ENCODE measurements around the gene SGCG.
"Not testable (repeated sequence)": the region's sequence is repeated elsewhere in the genome, so short reads cannot be mapped to it uniquely, and the experiment has no call there.

SGCG gene

GRCh38 chr13:23180711-23181110, at the start of gene SGCG:
TSS of gene SGCG (plus strand) at chr13:23180979. CDS start at chr13:23203695, 22,716 bp downstream.
- H3K9me3 Mint-ChIP-seq (ENCODE audit: low read depth) = peaks cover 9% of the 10 kb centered on the region
- H3K4me3 Mint-ChIP-seq = no peak within 1 kb of the TSS
- no peaks in the 10 kb centered on the region for H3K36me3 Mint-ChIP-seq
- H3K4me1 Mint-ChIP-seq (ENCODE audit: low read depth) = no peaks in the 10 kb centered on the region
- H3K27ac Mint-ChIP-seq = no peak within 1 kb of the TSS
- peaks cover 2% of the 10 kb centered on the region for H3K27me3 Mint-ChIP-seq

GRCh38 chr13:23134542-23134941, 46.2 kb upstream of the SGCG start:
- Mint-ChIP-seq H3K4me3 (no peak overlapping the region), H3K4me1 (ENCODE audit: low read depth) (no peaks in the 10 kb centered on the region), H3K9me3 (ENCODE audit: low read depth) (no peaks in the 10 kb centered on the region), H3K27me3 (no peaks in the 10 kb centered on the region), H3K27ac (no peak overlapping the region), H3K36me3 (no peaks in the 10 kb centered on the region)

DNA sequence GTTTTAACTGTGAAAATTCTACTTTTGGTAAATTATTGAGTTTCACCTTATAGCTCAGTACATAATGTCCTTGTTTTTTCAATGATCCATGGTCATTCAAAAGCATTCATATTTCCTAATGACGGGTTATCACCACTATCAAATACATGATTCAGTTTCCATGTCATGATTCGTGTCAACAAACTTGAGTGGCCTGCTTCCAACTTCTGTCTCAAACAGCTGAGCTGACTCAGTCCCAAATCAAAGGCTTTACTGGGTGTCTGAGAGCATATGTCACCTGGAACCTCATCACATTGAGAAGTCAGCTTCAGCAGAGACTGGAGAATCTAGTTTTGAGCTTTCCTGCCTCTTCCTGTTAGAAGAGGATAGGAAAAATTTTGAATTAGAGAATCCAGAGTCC, 40.3 kb upstream of the SGCG start:
- H3K9me3 Mint-ChIP-seq (ENCODE audit: low read depth) = no peaks in the 10 kb centered on the region
- H3K4me1 Mint-ChIP-seq (ENCODE audit: low read depth) = no peaks in the 10 kb centered on the region
- no peaks in the 10 kb centered on the region for H3K36me3 Mint-ChIP-seq
- H3K4me3 Mint-ChIP-seq = no peak overlapping the region
- peaks cover 2% of the 10 kb centered on the region for H3K27me3 Mint-ChIP-seq
- H3K27ac Mint-ChIP-seq = no peak overlapping the region

GRCh38 chr13:23141964-23142363, 38.8 kb upstream of the SGCG start:
- Mint-ChIP-seq H3K9me3 (ENCODE audit: low read depth) (no peaks in the 10 kb centered on the region), H3K36me3 (no peaks in the 10 kb centered on the region), H3K27me3 (peaks cover 2% of the 10 kb centered on the region), H3K4me3 (no peak overlapping the region), H3K4me1 (ENCODE audit: low read depth) (no peaks in the 10 kb centered on the region), H3K27ac (no peak overlapping the region)

DNA sequence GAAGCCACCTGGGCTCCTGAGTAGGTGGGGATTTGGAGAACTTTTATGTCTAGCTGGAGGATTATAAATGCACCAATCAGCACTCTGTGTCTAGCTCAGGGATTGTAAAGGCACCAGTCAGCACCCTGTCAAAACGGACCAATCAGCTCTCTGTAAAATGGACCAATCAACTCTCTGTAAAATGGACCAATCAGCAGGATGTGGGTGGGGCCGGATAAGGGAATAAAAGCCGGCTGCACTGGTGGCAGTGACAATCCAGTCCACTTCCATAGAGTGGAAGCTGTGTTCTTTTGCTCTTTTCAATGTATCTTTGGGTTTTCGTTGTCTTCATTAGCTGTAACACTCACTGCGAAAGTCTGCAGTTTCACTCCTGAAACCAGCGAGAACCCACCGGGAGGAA, 38.2 kb upstream of the SGCG start:
- not testable (repeated sequence) for H3K27me3 Mint-ChIP-seq; H3K4me1 Mint-ChIP-seq (ENCODE audit: low read depth); H3K27ac Mint-ChIP-seq; H3K4me3 Mint-ChIP-seq; H3K9me3 Mint-ChIP-seq (ENCODE audit: low read depth); H3K36me3 Mint-ChIP-seq

DNA sequence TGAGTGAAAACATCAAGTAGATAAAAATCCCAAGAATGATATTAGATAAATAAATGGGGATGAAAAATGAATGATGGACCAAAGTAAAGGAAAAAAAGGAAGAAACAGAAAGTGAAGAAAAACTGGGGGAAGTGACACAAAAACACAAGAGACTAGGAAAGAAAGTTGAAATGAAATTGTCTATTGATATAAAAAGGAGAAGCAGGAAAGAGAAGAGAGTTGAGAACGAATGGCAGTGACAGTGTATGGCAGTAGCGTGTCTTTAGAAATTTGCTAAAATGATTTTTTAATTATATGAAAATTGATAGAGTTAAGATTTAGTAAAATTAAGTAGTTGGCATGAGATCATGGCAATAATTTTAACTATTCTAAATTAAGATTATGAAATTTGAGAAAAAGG, 36.3 kb upstream of the SGCG start:
- H3K9me3 Mint-ChIP-seq (ENCODE audit: low read depth) = no peaks in the 10 kb centered on the region
- H3K36me3 Mint-ChIP-seq = no peaks in the 10 kb centered on the region
- H3K4me3 Mint-ChIP-seq = no peak overlapping the region
- peaks cover 2% of the 10 kb centered on the region for H3K27me3 Mint-ChIP-seq
- no peaks in the 10 kb centered on the region for H3K4me1 Mint-ChIP-seq (ENCODE audit: low read depth)
- no peak overlapping the region for H3K27ac Mint-ChIP-seq

GRCh38 chr13:23146006-23146405, 34.8 kb upstream of the SGCG start:
- Mint-ChIP-seq H3K27me3 (peaks cover 2% of the 10 kb centered on the region), H3K4me1 (ENCODE audit: low read depth) (no peaks in the 10 kb centered on the region), H3K4me3 (no peak overlapping the region), H3K27ac (no peak overlapping the region), H3K9me3 (ENCODE audit: low read depth) (no peaks in the 10 kb centered on the region), H3K36me3 (no peaks in the 10 kb centered on the region)

GRCh38 chr13:23146811-23147625, 33.8 kb upstream of the SGCG start:
- no peaks in the 10 kb centered on the region for H3K9me3 Mint-ChIP-seq (ENCODE audit: low read depth)
- H3K36me3 Mint-ChIP-seq = no peaks in the 10 kb centered on the region
- H3K27me3 Mint-ChIP-seq = peaks cover 2% of the 10 kb centered on the region
- no peak overlapping the region for H3K27ac Mint-ChIP-seq
- H3K4me3 Mint-ChIP-seq = no peak overlapping the region
- H3K4me1 Mint-ChIP-seq (ENCODE audit: low read depth) = no peaks in the 10 kb centered on the region

- Mint-ChIP-seq H3K4me1 (ENCODE audit: low read depth) (no peaks in the 10 kb centered on the region), H3K4me3 (no peak overlapping the region), H3K36me3 (no peaks in the 10 kb centered on the region), H3K27ac (no peak overlapping the region), H3K9me3 (ENCODE audit: low read depth) (no peaks in the 10 kb centered on the region), H3K27me3 (peaks cover 1% of the 10 kb centered on the region)
These were observed 33.0 kb upstream of the SGCG start for GRCh38 chr13:23147827-23148226.

- Mint-ChIP-seq H3K4me1 (ENCODE audit: low read depth) (peaks cover 5% of the 10 kb centered on the region), H3K27me3 (peaks cover 26% of the 10 kb centered on the region), H3K27ac (no peak overlapping the region), H3K4me3 (no peak overlapping the region), H3K9me3 (ENCODE audit: low read depth) (no peaks in the 10 kb centered on the region), H3K36me3 (no peaks in the 10 kb centered on the region)
These were observed 23.0 kb upstream of the SGCG start for GRCh38 chr13:23157781-23158180.

DNA sequence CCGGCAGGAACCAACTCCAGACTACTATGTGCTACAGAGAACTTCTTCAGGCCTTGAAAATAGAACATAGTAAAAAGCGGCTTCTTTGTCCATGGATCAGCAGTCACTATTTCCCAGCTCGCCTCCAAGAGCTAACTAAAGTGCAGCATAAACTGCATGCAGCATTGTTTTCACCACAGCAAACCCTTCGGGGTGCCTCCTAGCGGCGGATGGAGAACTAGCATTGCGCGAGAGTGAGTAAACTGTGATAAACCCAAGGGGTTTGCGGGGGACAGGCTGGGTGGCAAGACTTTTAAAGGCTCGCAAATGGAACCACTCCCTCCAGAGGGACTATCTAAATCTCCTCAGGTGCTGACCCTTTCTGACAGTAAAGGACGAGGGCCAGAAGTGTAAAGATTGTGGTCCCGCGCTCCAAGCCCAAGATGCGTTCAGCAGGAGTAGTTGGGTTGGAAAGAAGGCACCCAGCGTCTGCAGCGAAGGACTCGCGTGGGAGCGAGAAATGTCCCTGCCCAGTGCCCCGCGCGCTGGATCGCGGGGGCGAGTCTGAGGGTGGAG, 21.5 kb upstream of the SGCG start:
- peaks cover 21% of the 10 kb centered on the region for H3K27me3 Mint-ChIP-seq
- no peak overlapping the region for H3K4me3 Mint-ChIP-seq
- no peaks in the 10 kb centered on the region for H3K36me3 Mint-ChIP-seq
- no peak overlapping the region for H3K27ac Mint-ChIP-seq
- peaks cover 5% of the 10 kb centered on the region for H3K4me1 Mint-ChIP-seq (ENCODE audit: low read depth)
- no peaks in the 10 kb centered on the region for H3K9me3 Mint-ChIP-seq (ENCODE audit: low read depth)

DNA sequence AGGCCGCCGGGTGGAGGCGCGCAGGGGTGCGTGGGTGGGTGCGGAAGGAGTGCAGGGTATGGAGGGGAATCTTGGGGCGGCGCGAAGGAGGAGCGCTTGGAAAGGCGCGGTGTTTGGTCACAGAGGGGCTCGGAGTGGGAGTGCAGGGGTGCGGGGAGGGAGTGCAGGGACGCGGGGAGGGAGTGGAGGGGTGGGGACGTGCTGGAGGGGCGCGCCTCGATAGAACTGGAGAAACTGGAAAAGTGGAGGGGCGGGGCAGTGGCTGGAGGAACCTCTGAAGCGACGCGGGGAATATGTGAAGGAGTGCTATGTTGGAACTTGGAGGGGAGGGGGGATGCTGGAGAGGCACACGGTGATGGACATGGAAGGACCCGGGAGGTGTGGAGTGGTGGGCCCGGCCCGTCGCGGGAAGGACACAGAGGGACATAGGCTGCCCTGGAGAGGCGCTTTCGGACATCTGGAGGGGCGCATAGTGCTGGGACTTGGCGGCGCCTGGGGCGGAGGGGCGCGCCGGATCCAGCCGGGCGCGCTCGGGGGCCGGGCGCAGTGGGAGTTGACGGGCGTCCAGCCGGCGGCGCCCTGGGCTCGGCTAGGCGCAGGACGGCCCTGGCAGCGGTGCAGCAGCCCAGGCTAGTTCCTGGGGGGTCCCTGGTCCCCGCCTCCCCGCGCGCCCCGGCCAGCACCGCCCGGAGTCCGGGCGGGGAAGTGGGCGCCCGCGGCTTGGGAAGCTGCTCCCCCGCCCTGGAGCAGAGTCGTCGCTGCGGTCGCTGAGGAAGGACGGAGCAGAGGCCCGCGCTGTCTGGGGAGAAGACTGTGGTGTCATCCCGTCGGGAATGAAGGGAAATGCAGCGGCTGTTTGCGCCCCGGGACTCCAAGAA, 20.8 kb upstream of the SGCG start:
- no peaks in the 10 kb centered on the region for H3K9me3 Mint-ChIP-seq (ENCODE audit: low read depth)
- peaks cover 18% of the 10 kb centered on the region for H3K27me3 Mint-ChIP-seq
- H3K36me3 Mint-ChIP-seq = no peaks in the 10 kb centered on the region
- no peak overlapping the region for H3K27ac Mint-ChIP-seq
- peaks cover 5% of the 10 kb centered on the region for H3K4me1 Mint-ChIP-seq (ENCODE audit: low read depth)
- H3K4me3 Mint-ChIP-seq = no peak overlapping the region

DNA sequence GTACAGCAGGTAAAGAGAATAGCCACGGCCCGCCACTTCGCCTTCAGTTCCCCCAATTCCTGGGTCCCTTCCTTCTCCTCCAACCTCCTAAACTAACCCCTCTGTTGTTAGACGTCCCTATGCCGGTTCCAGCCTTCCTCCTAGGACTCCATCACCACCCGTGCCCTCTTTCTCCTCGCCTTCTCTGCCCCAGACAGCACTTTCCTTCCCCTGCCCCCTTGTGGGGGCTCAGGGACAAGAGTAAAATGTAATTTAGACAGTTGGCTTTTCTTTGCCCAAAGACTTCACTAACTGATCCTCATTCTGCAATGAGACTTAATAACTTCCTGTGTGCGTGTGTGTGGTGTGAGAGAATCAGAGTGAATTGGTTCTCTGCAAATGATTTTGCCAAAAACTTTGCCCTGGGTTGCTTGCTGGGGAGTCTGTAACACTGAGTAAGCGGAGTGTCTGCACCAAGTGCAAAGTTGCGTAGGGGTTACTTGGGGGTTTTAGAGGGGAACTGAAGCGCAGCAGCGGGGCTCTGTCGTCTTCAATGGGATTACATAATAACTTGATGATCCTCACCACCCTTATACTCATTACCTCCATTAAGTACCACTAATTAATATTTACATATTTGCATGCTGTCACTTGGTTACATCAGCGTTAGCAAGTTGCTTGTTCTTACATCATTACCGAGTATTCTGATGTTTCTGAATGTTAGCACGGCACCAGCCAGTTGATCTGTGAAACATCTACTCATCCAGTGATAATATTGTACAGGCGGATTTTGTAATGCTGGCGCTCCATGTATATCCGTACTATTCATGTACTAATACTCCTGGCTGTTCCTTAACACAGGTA, 19.9 kb upstream of the SGCG start:
- no peak overlapping the region for H3K4me3 Mint-ChIP-seq
- H3K36me3 Mint-ChIP-seq = no peaks in the 10 kb centered on the region
- H3K4me1 Mint-ChIP-seq (ENCODE audit: low read depth) = peaks cover 5% of the 10 kb centered on the region

DNA sequence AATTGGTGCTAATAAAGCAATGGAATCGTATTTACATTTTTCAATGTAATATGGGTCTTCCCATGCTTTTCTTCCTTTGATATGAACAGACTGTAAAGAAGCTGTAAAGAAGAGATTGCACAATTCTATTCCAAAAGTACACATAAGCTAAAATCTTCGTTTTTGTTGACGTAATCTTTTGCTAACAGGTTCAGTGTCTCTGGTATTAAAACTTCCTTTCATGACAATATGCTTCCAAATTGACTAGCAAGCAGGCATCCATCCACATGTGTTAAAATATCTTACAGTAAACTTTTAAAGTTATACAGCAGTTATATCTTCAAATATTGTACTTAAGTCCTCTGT, 19.3 kb upstream of the SGCG start:
- peaks cover 16% of the 10 kb centered on the region for H3K27me3 Mint-ChIP-seq
- no peaks in the 10 kb centered on the region for H3K9me3 Mint-ChIP-seq (ENCODE audit: low read depth)
- no peaks in the 10 kb centered on the region for H3K36me3 Mint-ChIP-seq
- peaks cover 5% of the 10 kb centered on the region for H3K4me1 Mint-ChIP-seq (ENCODE audit: low read depth)
- H3K4me3 Mint-ChIP-seq = no peak overlapping the region
- H3K27ac Mint-ChIP-seq = no peak overlapping the region

More for the DNA sequence above, 19.9 kb upstream of the SGCG start:
- H3K27me3 Mint-ChIP-seq = peaks cover 17% of the 10 kb centered on the region
- H3K27ac Mint-ChIP-seq = no peak overlapping the region
- no peaks in the 10 kb centered on the region for H3K9me3 Mint-ChIP-seq (ENCODE audit: low read depth)

Data from activated naive CD8-positive, alpha-beta T cell (primary cell).